Right lobe of liver (tissue), 6 donors: ENCODE data around the gene THYN1. TPM values are rescaled to one million over a fixed set of nuclear protein-coding genes. Genes with fewer than 3 reads are reported as not detected.
"Not testable (repeated sequence)": the region's sequence is repeated elsewhere in the genome, so short reads cannot be mapped to it uniquely, and the experiment has no call there.

Experiments
- ATAC-seq, 4 donors: fragments of 200-7000 bp; cut with Tn5 transposase; one replicate each; pipeline ENCODE4 v1.9.1; 2020; ENCODE audit warnings: mild to moderate bottlenecking in 4 of 4, moderate library complexity in 4 of 4
- DNase-seq, 3 donors: peaks; one replicate each; pipeline ENCODE4 v3.0.0-alpha.2; 2020
- H3K27ac ChIP-seq, 3 donors: fragments of 200-600 bp; one replicate each; pipeline ENCODE4 v1.8.0; 2022
- H3K27me3 ChIP-seq, 2 donors: fragments of 200-600 bp; one replicate each; pipeline ENCODE4 v1.8.0; 2022
- H3K36me3 ChIP-seq, 4 donors: fragments of 200-600 bp; sonication (generic) in 1 of 4; one replicate each; pipeline versions ENCODE4 v1.5.1 to v1.8.0; 2017 to 2022; ENCODE audit warnings: control low read depth in 1 of 4
- H3K4me1 ChIP-seq, 4 donors: fragments of 200-600 bp; sonication (generic) in 1 of 4; one replicate each; pipeline versions ENCODE4 v1.5.1 to v1.8.0; 2017 to 2022; ENCODE audit warnings: control low read depth in 1 of 4
- H3K4me3 ChIP-seq, 3 donors: fragments of 200-600 bp; one replicate each; pipeline ENCODE4 v1.8.0; 2022
- H3K9me3 ChIP-seq, 4 donors: fragments of 200-600 bp; sonication (generic) in 1 of 4; one replicate each; pipeline versions ENCODE4 v1.5.1 to v1.8.0; 2017 to 2022; ENCODE audit warnings: control low read depth in 1 of 4
- CTCF ChIP-seq, 4 donors: fragments of 200-600 bp in 3 of 4; fragments of 450-650 bp in 1 of 4; IDR thresholded peaks; one replicate each; pipeline versions ENCODE4 v1.5.1 to v1.8.0; 2016 to 2022; ENCODE audit warnings: antibody characterized with exemption in 4 of 4, mild to moderate bottlenecking in 2 of 4
- POLR2A ChIP-seq: fragments of 450-650 bp; IDR thresholded peaks from one replicate; pipeline ENCODE4 v1.6.1; 2017; ENCODE audit warnings: antibody characterized with exemption, mild to moderate bottlenecking
- WGBS: methylation state at CpG from one replicate; pipeline ENCODE4 v1.1.6; 2018; ENCODE audit warnings: low coverage, low lambda C conversion rate; ENCODE audit not compliant: insufficient coverage; ENCODE audit errors: missing lambda C conversion rate; 5-methylcytosine and 5-hydroxymethylcytosine counted together
- intact Hi-C, 2 donors: fragments of 100-400 bp; cut with DNase I; formaldehyde crosslinking; loops; one replicate each; pipeline versions ENCODE4 v1.11.2 to v1.14.1; 2022
- total RNA-seq, 6 experiments: library from RNA; depleted of rRNA in 2 of 6; stranded (reverse); fragments of >200 nt in 2 of 6; fragmentation: NEBNext Ultra II Directional in 3 of 6; extraction: Animal tissue kit (Norgen Biotek cat#: 25700) in 3 of 6; gene quantifications; one replicate each; pipeline versions ENCODE4 v1.1.0 to v1.2.4, GENCODE V29; 2016 to 2023
- donor health status: DM: no; HTN: yes; CAD: no.
- donor health status: DM: no; HTN: no; CAD: no.
- donor health status: DM: no; HTN: no; CAD: no.
- donor health status: DM: no; HTN: yes; CAD: no.
- donor health status: DM: no; HTN: yes; CAD: no.

The THYN1 gene
- total RNA-seq, 6 experiments from 2014 or later = 11.7 to 39.2 (median 20.6) TPM

- 88% methylated on average over 11 of the region's 12 CpGs for whole genome bisulfite sequencing
- intact Hi-C loops = no loop called here
Observed at GRCh38 chr11:134287561-134287960, 34.4 kb upstream of the THYN1 start.

GRCh38 chr11:134284349-134284748, 31.2 kb upstream of the THYN1 start:
- H3K36me3 ChIP-seq, intact Hi-C loops, H3K4me3 ChIP-seq, H3K27me3 ChIP-seq, H3K27ac ChIP-seq, H3K4me1 ChIP-seq, H3K9me3 ChIP-seq, ATAC-seq, DNase-seq: not testable (repeated sequence)
- 87% methylated on average over 5 of the region's 5 CpGs for WGBS

More at GRCh38 chr11:134287561-134287960, 34.4 kb upstream of the THYN1 start:
- no peak for DNase-seq
- H3K9me3 ChIP-seq = no peaks in the 10 kb centered on the region
- H3K4me1 ChIP-seq = peaks cover 0 to 5% (median 0%) of the 10 kb centered on the region in 4 donors
- ATAC-seq = no peak
- H3K4me3 ChIP-seq = no peak overlapping the region
- H3K36me3 ChIP-seq = no peaks in the 10 kb centered on the region
- no peaks in the 10 kb centered on the region for H3K27me3 ChIP-seq
- TF ChIP-seq CTCF (IDR thresholded peaks at IDR 0.05) = no peak
- TF ChIP-seq POLR2A = no peak
- no peak overlapping the region for H3K27ac ChIP-seq

GRCh38 chr11:134283461-134284230, 30.5 kb upstream of the THYN1 start:
- intact Hi-C loops = no loop called here
- Histone ChIP-seq H3K9me3 (no peaks in the 10 kb centered on the region), H3K4me3 (no peak overlapping the region), H3K27ac (no peak overlapping the region), H3K36me3 (no peaks in the 10 kb centered on the region), H3K4me1 (peaks cover 0 to 6% (median 0%) of the 10 kb centered on the region in 4 donors), H3K27me3 (no peaks in the 10 kb centered on the region)
- no peak for DNase-seq
- TF ChIP-seq CTCF (IDR thresholded peaks at IDR 0.05) (no peak), POLR2A (no peak)
- no peak for ATAC-seq
- 78% methylated on average over 3 of the region's 16 CpGs for WGBS

GRCh38 chr11:134282121-134283045, 29.2 kb upstream of the THYN1 start:
- H3K27me3 ChIP-seq = peaks cover 5 to 6% of the 10 kb centered on the region in 2 donors
- H3K27ac ChIP-seq = no peak overlapping the region
- peaks cover 0 to 6% (median 0%) of the 10 kb centered on the region in 4 donors for H3K4me1 ChIP-seq
- no peaks in the 10 kb centered on the region for H3K9me3 ChIP-seq
- intact Hi-C loops = no loop called here
- 68% methylated on average over 4 of the region's 22 CpGs for WGBS
- peak; percentile 74 to 80 (median 76) for DNase-seq
- TF ChIP-seq POLR2A (no peak), CTCF (IDR thresholded peaks at IDR 0.05) (no peak)
- no peak overlapping the region for H3K4me3 ChIP-seq
- peak; percentile 90 to 100 (median 92) for ATAC-seq
- H3K36me3 ChIP-seq = no peaks in the 10 kb centered on the region

GRCh38 chr11:134281635-134282034, 28.5 kb upstream of the THYN1 start:
- intact Hi-C loops, H3K27ac ChIP-seq, H3K9me3 ChIP-seq, H3K36me3 ChIP-seq, ATAC-seq, DNase-seq, H3K4me3 ChIP-seq: not testable (repeated sequence)
- no CpG with 5 or more reads among the region's 17 CpGs for WGBS
- H3K27me3 ChIP-seq = peaks cover 5 to 13% of the 10 kb centered on the region in 2 donors
- peaks cover 0 to 10% (median 0%) of the 10 kb centered on the region in 4 donors for H3K4me1 ChIP-seq
